ENCODE measurements around the gene IGFBP3.

The IGFBP3 gene

DNA sequence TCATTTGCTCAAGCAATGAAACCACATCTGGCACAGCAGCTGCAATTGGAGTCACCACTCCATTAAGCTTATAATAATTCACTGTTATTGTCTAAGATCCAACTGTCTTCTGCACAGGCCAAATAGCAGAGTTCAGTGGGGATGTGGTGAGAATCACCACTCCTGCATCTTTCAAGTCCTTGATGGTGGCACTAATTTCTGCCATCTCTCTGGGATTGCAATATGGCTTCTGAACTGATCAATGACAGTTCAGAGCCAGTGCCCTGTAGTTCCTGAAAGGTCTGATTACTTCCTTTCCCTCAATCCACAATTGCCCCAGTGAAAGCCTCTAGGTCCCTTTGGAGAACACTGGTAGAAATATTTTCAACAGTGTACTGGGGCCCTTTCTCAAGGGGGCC, 26.4 kb downstream of the IGFBP3 start:
- no peaks in the 10 kb centered on the region for H3K36me3 ChIP-seq (ENCODE audit: control insufficient read depth in 1 of 2, insufficient read depth in 2 of 2, low read length in 2 of 2)
- H3K9me3 ChIP-seq (ENCODE audit: control insufficient read depth in 1 of 2, low read length in 2 of 2) = no peaks in the 10 kb centered on the region
- no peak overlapping the region for H3K4me3 ChIP-seq (ENCODE audit: low read depth in 1 of 2, low read length in 2 of 2)
- no peak overlapping the region for H3K27ac ChIP-seq (ENCODE audit: low read depth, low read length)
- peaks cover 9 to 19% of the 10 kb centered on the region in 2 donors for H3K27me3 ChIP-seq (ENCODE audit: control insufficient read depth in 1 of 2, insufficient read depth in 2 of 2, low read length in 2 of 2)
- H3K9ac ChIP-seq (ENCODE audit: low read depth in 1 of 2, low read length in 2 of 2) = no peak overlapping the region
- no peaks in the 10 kb centered on the region for H3K4me1 ChIP-seq (ENCODE audit: control insufficient read depth in 1 of 2, insufficient read depth in 2 of 2, low read length in 2 of 2)

GRCh38 chr7:45893996-45894664, 26.9 kb downstream of the IGFBP3 start:
- Histone ChIP-seq H3K4me3 (ENCODE audit: low read depth in 1 of 2, low read length in 2 of 2) (no peak overlapping the region), H3K9me3 (ENCODE audit: control insufficient read depth in 1 of 2, low read length in 2 of 2) (no peaks in the 10 kb centered on the region), H3K27ac (ENCODE audit: low read depth, low read length) (no peak overlapping the region), H3K4me1 (ENCODE audit: control insufficient read depth in 1 of 2, insufficient read depth in 2 of 2, low read length in 2 of 2) (no peaks in the 10 kb centered on the region), H3K36me3 (ENCODE audit: control insufficient read depth in 1 of 2, insufficient read depth in 2 of 2, low read length in 2 of 2) (no peaks in the 10 kb centered on the region), H3K27me3 (ENCODE audit: control insufficient read depth in 1 of 2, insufficient read depth in 2 of 2, low read length in 2 of 2) (peaks cover 14 to 22% of the 10 kb centered on the region in 2 donors), H3K9ac (ENCODE audit: low read depth in 1 of 2, low read length in 2 of 2) (no peak overlapping the region)

DNA sequence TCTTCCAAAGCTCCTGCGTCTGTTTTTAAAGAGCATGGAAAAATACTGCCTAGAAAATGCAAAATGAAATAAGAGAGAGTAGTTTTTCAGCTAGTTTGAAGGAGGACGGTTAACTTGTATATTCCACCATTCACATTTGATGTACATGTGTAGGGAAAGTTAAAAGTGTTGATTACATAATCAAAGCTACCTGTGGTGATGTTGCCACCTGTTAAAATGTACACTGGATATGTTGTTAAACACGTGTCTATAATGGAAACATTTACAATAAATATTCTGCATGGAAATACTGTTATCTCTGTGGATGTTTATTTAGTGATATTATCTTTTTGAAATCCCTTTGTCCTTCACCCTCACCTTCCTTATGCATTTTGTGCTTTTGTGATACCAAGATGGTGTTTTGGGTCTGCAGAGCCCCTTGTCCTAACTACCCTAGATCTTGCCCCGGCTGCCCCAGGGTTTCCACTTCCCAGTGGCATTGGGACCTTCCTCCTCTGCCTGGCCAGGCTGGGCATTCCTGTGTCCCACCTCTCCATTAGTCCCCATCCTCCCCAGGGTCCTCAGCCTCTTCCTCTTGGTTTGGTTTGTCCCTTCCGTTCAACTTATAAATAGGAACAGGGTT, 27.6 kb downstream of the IGFBP3 start:
- Histone ChIP-seq H3K4me1 (ENCODE audit: control insufficient read depth in 1 of 2, insufficient read depth in 2 of 2, low read length in 2 of 2) (no peaks in the 10 kb centered on the region), H3K9me3 (ENCODE audit: control insufficient read depth in 1 of 2, low read length in 2 of 2) (no peaks in the 10 kb centered on the region), H3K4me3 (ENCODE audit: low read depth in 1 of 2, low read length in 2 of 2) (no peak overlapping the region), H3K27ac (ENCODE audit: low read depth, low read length) (no peak overlapping the region), H3K27me3 (ENCODE audit: control insufficient read depth in 1 of 2, insufficient read depth in 2 of 2, low read length in 2 of 2) (peaks cover 16 to 22% of the 10 kb centered on the region in 2 donors), H3K36me3 (ENCODE audit: control insufficient read depth in 1 of 2, insufficient read depth in 2 of 2, low read length in 2 of 2) (no peaks in the 10 kb centered on the region), H3K9ac (ENCODE audit: low read depth in 1 of 2, low read length in 2 of 2) (no peak overlapping the region)

- Histone ChIP-seq H3K4me1 (ENCODE audit: control insufficient read depth in 1 of 2, insufficient read depth in 2 of 2, low read length in 2 of 2) (no peaks in the 10 kb centered on the region), H3K27me3 (ENCODE audit: control insufficient read depth in 1 of 2, insufficient read depth in 2 of 2, low read length in 2 of 2) (peaks cover 21 to 31% of the 10 kb centered on the region in 2 donors), H3K4me3 (ENCODE audit: low read depth in 1 of 2, low read length in 2 of 2) (no peak overlapping the region), H3K36me3 (ENCODE audit: control insufficient read depth in 1 of 2, insufficient read depth in 2 of 2, low read length in 2 of 2) (no peaks in the 10 kb centered on the region), H3K9ac (ENCODE audit: low read depth in 1 of 2, low read length in 2 of 2) (no peak overlapping the region), H3K9me3 (ENCODE audit: control insufficient read depth in 1 of 2, low read length in 2 of 2) (no peaks in the 10 kb centered on the region), H3K27ac (ENCODE audit: low read depth, low read length) (no peak overlapping the region)
These were observed 28.6 kb downstream of the IGFBP3 start for GRCh38 chr7:45892407-45893035.

GRCh38 chr7:45891462-45892402, 29.3 kb downstream of the IGFBP3 start:
- Histone ChIP-seq H3K27ac (ENCODE audit: low read depth, low read length) (no peak overlapping the region), H3K9me3 (ENCODE audit: control insufficient read depth in 1 of 2, low read length in 2 of 2) (no peaks in the 10 kb centered on the region), H3K27me3 (ENCODE audit: control insufficient read depth in 1 of 2, insufficient read depth in 2 of 2, low read length in 2 of 2) (peaks cover 29 to 36% of the 10 kb centered on the region in 2 donors), H3K36me3 (ENCODE audit: control insufficient read depth in 1 of 2, insufficient read depth in 2 of 2, low read length in 2 of 2) (no peaks in the 10 kb centered on the region), H3K4me1 (ENCODE audit: control insufficient read depth in 1 of 2, insufficient read depth in 2 of 2, low read length in 2 of 2) (no peaks in the 10 kb centered on the region), H3K9ac (ENCODE audit: low read depth in 1 of 2, low read length in 2 of 2) (no peak overlapping the region), H3K4me3 (ENCODE audit: low read depth in 1 of 2, low read length in 2 of 2) (no peak overlapping the region)

- peaks cover 30 to 36% of the 10 kb centered on the region in 2 donors for H3K27me3 ChIP-seq (ENCODE audit: control insufficient read depth in 1 of 2, insufficient read depth in 2 of 2, low read length in 2 of 2)
- H3K4me3 ChIP-seq (ENCODE audit: low read depth in 1 of 2, low read length in 2 of 2) = no peak overlapping the region
- H3K27ac ChIP-seq (ENCODE audit: low read depth, low read length) = no peak overlapping the region
- no peaks in the 10 kb centered on the region for H3K36me3 ChIP-seq (ENCODE audit: control insufficient read depth in 1 of 2, insufficient read depth in 2 of 2, low read length in 2 of 2)
- no peaks in the 10 kb centered on the region for H3K4me1 ChIP-seq (ENCODE audit: control insufficient read depth in 1 of 2, insufficient read depth in 2 of 2, low read length in 2 of 2)
- no peak overlapping the region for H3K9ac ChIP-seq (ENCODE audit: low read depth in 1 of 2, low read length in 2 of 2)
- H3K9me3 ChIP-seq (ENCODE audit: control insufficient read depth in 1 of 2, low read length in 2 of 2) = no peaks in the 10 kb centered on the region
These were observed 30.1 kb downstream of the IGFBP3 start for GRCh38 chr7:45890902-45891461.

GRCh38 chr7:45890125-45890901, 30.8 kb downstream of the IGFBP3 start:
- Histone ChIP-seq H3K27me3 (ENCODE audit: control insufficient read depth in 1 of 2, insufficient read depth in 2 of 2, low read length in 2 of 2) (peaks cover 27 to 36% of the 10 kb centered on the region in 2 donors), H3K9me3 (ENCODE audit: control insufficient read depth in 1 of 2, low read length in 2 of 2) (no peaks in the 10 kb centered on the region), H3K9ac (ENCODE audit: low read depth in 1 of 2, low read length in 2 of 2) (no peak overlapping the region), H3K4me1 (ENCODE audit: control insufficient read depth in 1 of 2, insufficient read depth in 2 of 2, low read length in 2 of 2) (no peaks in the 10 kb centered on the region), H3K4me3 (ENCODE audit: low read depth in 1 of 2, low read length in 2 of 2) (no peak overlapping the region), H3K36me3 (ENCODE audit: control insufficient read depth in 1 of 2, insufficient read depth in 2 of 2, low read length in 2 of 2) (no peaks in the 10 kb centered on the region), H3K27ac (ENCODE audit: low read depth, low read length) (no peak overlapping the region)

DNA sequence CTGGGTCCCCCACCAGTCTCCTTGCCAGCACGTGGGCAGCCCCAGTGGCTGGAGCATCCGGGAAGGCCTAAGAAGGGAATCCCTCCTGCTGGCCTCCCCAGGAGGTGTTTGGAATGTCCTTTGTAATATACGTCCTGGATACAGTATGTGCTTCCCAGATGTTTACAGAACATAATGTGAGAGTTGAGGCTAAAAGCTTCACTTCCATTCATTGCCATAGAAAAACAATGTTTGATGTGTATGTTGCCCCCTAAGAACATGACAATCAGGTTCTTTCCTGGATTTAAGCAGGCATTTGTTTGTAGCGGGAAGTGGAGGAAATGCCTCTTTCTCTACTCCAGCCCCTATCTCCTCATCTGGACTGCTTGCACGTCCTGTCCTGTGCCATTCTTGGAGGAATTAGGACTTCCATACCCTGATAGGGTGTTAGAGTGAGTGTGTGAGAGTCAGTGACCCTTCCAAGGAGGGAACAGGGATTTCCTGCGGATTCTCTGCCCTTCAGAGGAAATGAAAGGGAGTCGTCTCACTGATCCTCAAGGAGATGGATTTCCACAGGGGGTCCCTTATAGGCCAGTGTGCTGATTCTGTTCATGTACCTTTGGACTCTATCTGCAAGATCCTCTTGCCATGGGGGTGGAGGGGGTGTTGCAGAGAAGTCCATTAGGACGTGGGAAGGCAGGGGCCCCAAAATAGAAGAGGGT, 31.6 kb downstream of the IGFBP3 start:
- Histone ChIP-seq H3K4me1 (ENCODE audit: control insufficient read depth in 1 of 2, insufficient read depth in 2 of 2, low read length in 2 of 2) (no peaks in the 10 kb centered on the region), H3K9me3 (ENCODE audit: control insufficient read depth in 1 of 2, low read length in 2 of 2) (no peaks in the 10 kb centered on the region), H3K9ac (ENCODE audit: low read depth in 1 of 2, low read length in 2 of 2) (no peak overlapping the region), H3K36me3 (ENCODE audit: control insufficient read depth in 1 of 2, insufficient read depth in 2 of 2, low read length in 2 of 2) (no peaks in the 10 kb centered on the region), H3K4me3 (ENCODE audit: low read depth in 1 of 2, low read length in 2 of 2) (no peak overlapping the region), H3K27me3 (ENCODE audit: control insufficient read depth in 1 of 2, insufficient read depth in 2 of 2, low read length in 2 of 2) (peaks cover 27 to 39% of the 10 kb centered on the region in 2 donors), H3K27ac (ENCODE audit: low read depth, low read length) (no peak overlapping the region)

GRCh38 chr7:45888993-45889366, 32.1 kb downstream of the IGFBP3 start:
- Histone ChIP-seq H3K4me1 (ENCODE audit: control insufficient read depth in 1 of 2, insufficient read depth in 2 of 2, low read length in 2 of 2) (no peaks in the 10 kb centered on the region), H3K9me3 (ENCODE audit: control insufficient read depth in 1 of 2, low read length in 2 of 2) (no peaks in the 10 kb centered on the region), H3K27me3 (ENCODE audit: control insufficient read depth in 1 of 2, insufficient read depth in 2 of 2, low read length in 2 of 2) (peaks cover 27 to 41% of the 10 kb centered on the region in 2 donors), H3K4me3 (ENCODE audit: low read depth in 1 of 2, low read length in 2 of 2) (no peak overlapping the region), H3K27ac (ENCODE audit: low read depth, low read length) (no peak overlapping the region), H3K36me3 (ENCODE audit: control insufficient read depth in 1 of 2, insufficient read depth in 2 of 2, low read length in 2 of 2) (no peaks in the 10 kb centered on the region), H3K9ac (ENCODE audit: low read depth in 1 of 2, low read length in 2 of 2) (no peak overlapping the region)

Measured in duodenal mucosa (tissue), 2 donors.